CD4-positive, alpha-beta memory T cell (primary cell): Measurements from ENCODE around the gene SMCP. TPM values are rescaled to one million over a fixed set of nuclear protein-coding genes. Genes with fewer than 3 reads are reported as not detected.

Experiments used
- CTCF ChIA-PET: fragments of 350-600 bp; sonication (Branson Sonifier 250); formaldehyde crosslinking; loops from one replicate; lab custom pipeline; 2021; ENCODE audit warnings: inconsistent platforms; ENCODE audit not compliant: partially characterized antibody; lab: Charles Lee
- POLR2A ChIA-PET: fragments of 350-600 bp; sonication (Branson Sonifier 250); formaldehyde crosslinking; loops from one replicate; lab custom pipeline; 2021; ENCODE audit not compliant: partially characterized antibody; lab: Charles Lee
- DNase-seq, 5 donors: peaks; one replicate each; pipeline versions ENCODE4 v3.0.0 to v3.0.0-alpha.2; 2020 to 2022; ENCODE audit warnings: mixed read lengths in 1 of 5
- H3K27ac ChIP-seq: one replicate; pipeline ENCODE4 v1.7.0; 2013; ENCODE audit warnings: low read depth, low read length
- H3K27me3 ChIP-seq: 2 replicates; pipeline ENCODE4 v1.7.0; 2013; ENCODE audit warnings: mild to moderate bottlenecking, low read length, moderate library complexity; ENCODE audit not compliant: insufficient read depth
- H3K36me3 ChIP-seq: 2 replicates; pipeline ENCODE4 v1.7.0; 2013; ENCODE audit warnings: mild to moderate bottlenecking, low read length, moderate library complexity; ENCODE audit not compliant: insufficient read depth
- H3K4me1 ChIP-seq: 2 replicates; pipeline ENCODE4 v1.7.0; 2013; ENCODE audit warnings: mild to moderate bottlenecking, low read length, moderate library complexity; ENCODE audit not compliant: insufficient read depth
- H3K4me3 ChIP-seq, 2 donors: one replicate each; pipeline ENCODE4 v1.7.0; 2013; ENCODE audit warnings: low read length in 2 of 2, mild to moderate bottlenecking in 1 of 2
- H3K9me3 ChIP-seq, 2 donors: one replicate each; pipeline ENCODE4 v1.7.0; 2013; ENCODE audit warnings: low read length in 2 of 2, control low read depth in 1 of 2; ENCODE audit not compliant: control insufficient read depth in 1 of 2
- H3K27ac Mint-ChIP-seq, 7 donors: one replicate each; pipeline ENCODE4 v1.8.0; 2020 to 2021; ENCODE audit warnings: mixed read lengths in 7 of 7, mild to moderate bottlenecking in 6 of 7, inconsistent platforms in 3 of 7, moderate library complexity in 3 of 7
- H3K27me3 Mint-ChIP-seq, 2 donors: one replicate each; pipeline ENCODE4 v1.8.0; 2020 to 2021; ENCODE audit warnings: mixed read lengths in 2 of 2
- H3K36me3 Mint-ChIP-seq, 2 donors: one replicate each; pipeline ENCODE4 v1.8.0; 2020 to 2021; ENCODE audit warnings: mixed read lengths in 2 of 2, inconsistent platforms in 1 of 2, mild to moderate bottlenecking in 1 of 2
- H3K4me1 Mint-ChIP-seq, 4 donors: one replicate each; pipeline ENCODE4 v1.8.0; 2020 to 2021; ENCODE audit warnings: mixed read lengths in 4 of 4, mild to moderate bottlenecking in 1 of 4
- H3K4me3 Mint-ChIP-seq, 8 donors: one replicate each; pipeline ENCODE4 v1.8.0; 2020 to 2021; ENCODE audit warnings: mixed read lengths in 8 of 8, mild to moderate bottlenecking in 7 of 8, moderate library complexity in 6 of 8, inconsistent platforms in 3 of 8
- H3K9me3 Mint-ChIP-seq, 8 donors: one replicate each; pipeline ENCODE4 v1.8.0; 2020 to 2021; ENCODE audit warnings: mixed read lengths in 8 of 8, mild to moderate bottlenecking in 5 of 8, inconsistent platforms in 3 of 8, moderate library complexity in 1 of 8
- intact Hi-C: fragments of 100-400 bp; cut with micrococcal nuclease; formaldehyde crosslinking; loops from one replicate; pipeline ENCODE4 v1.15.1; 2023
- polyA plus RNA-seq, 2 donors: library from polyadenylated mRNA; unstranded; fragments of 300-500 nt; fragmentation: Illumina TruSeq; gene quantifications; one replicate each; pipeline ENCODE4 v1.2.3, GENCODE V29; 2021
- total RNA-seq, 2 experiments: library from RNA; stranded (reverse); gene quantifications; one replicate each; pipeline ENCODE4 v1.2.3, GENCODE V29; 2021

The SMCP gene
- total and polyA plus RNA-seq, 4 experiments from 2014 or later = not detected

GRCh38 chr1:152919071-152919470, 40.9 kb downstream of the SMCP start:
- no peaks in the 10 kb centered on the region for H3K36me3 Mint-ChIP-seq
- Histone ChIP-seq H3K27ac (no peak overlapping the region), H3K9me3 (no peaks in the 10 kb centered on the region), H3K4me1 (no peaks in the 10 kb centered on the region), H3K36me3 (no peaks in the 10 kb centered on the region), H3K4me3 (no peak overlapping the region), H3K27me3 (peaks cover 9% of the 10 kb centered on the region)
- no peak overlapping the region for H3K4me3 Mint-ChIP-seq
- no peak overlapping the region for H3K27ac Mint-ChIP-seq
- no peaks in the 10 kb centered on the region for H3K4me1 Mint-ChIP-seq
- no peak for DNase-seq
- H3K9me3 Mint-ChIP-seq = peaks cover 0 to 4% (median 0%) of the 10 kb centered on the region in 8 donors
- intact Hi-C loops = no loop called here
- peaks cover 9 to 15% of the 10 kb centered on the region in 2 donors for H3K27me3 Mint-ChIP-seq
- POLR2A ChIA-PET = no interaction called here
- CTCF ChIA-PET = interaction anchor here (0.7 kb wide), 1 partner anchor 52 kb away, joined by 4 read pairs; no protein-coding TSS in a partner anchor

GRCh38 chr1:152924191-152924590, 46.1 kb downstream of the SMCP start:
- DNase-seq = no peak
- Histone ChIP-seq H3K4me1 (no peaks in the 10 kb centered on the region), H3K27me3 (no peaks in the 10 kb centered on the region), H3K4me3 (no peak overlapping the region), H3K9me3 (no peaks in the 10 kb centered on the region), H3K36me3 (no peaks in the 10 kb centered on the region), H3K27ac (no peak overlapping the region)
- intact Hi-C loops = no loop called here
- Mint-ChIP-seq H3K9me3 (peaks cover 0 to 5% (median 0%) of the 10 kb centered on the region in 8 donors), H3K27ac (no peak overlapping the region), H3K4me3 (no peak overlapping the region), H3K4me1 (no peaks in the 10 kb centered on the region), H3K27me3 (peaks cover 2 to 11% of the 10 kb centered on the region in 2 donors), H3K36me3 (no peaks in the 10 kb centered on the region)
- POLR2A ChIA-PET = no interaction called here
- CTCF ChIA-PET = interaction anchor here (1.5 kb wide), 1 partner anchor 54 kb away, joined by 3 read pairs; no protein-coding TSS in a partner anchor

GRCh38 chr1:152926091-152926490, 48.0 kb downstream of the SMCP start:
- ChIA-PET CTCF (no interaction called here), POLR2A (no interaction called here)
- no peak for DNase-seq

GRCh38 chr1:152928671-152929070, 50.5 kb downstream of the SMCP start:
- H3K4me3 Mint-ChIP-seq = no peak overlapping the region
- H3K9me3 Mint-ChIP-seq = peaks cover 0 to 4% (median 0%) of the 10 kb centered on the region in 8 donors
- no peak for DNase-seq
- H3K27me3 Mint-ChIP-seq = peaks cover 0 to 9% of the 10 kb centered on the region in 2 donors
- Histone ChIP-seq H3K27me3 (no peaks in the 10 kb centered on the region), H3K4me3 (no peak overlapping the region), H3K36me3 (no peaks in the 10 kb centered on the region), H3K4me1 (no peaks in the 10 kb centered on the region), H3K27ac (no peak overlapping the region), H3K9me3 (no peaks in the 10 kb centered on the region)
- ChIA-PET CTCF (no interaction called here), POLR2A (no interaction called here)
- H3K36me3 Mint-ChIP-seq = no peaks in the 10 kb centered on the region
- no peak overlapping the region for H3K27ac Mint-ChIP-seq
- intact Hi-C loops = no loop called here
- no peaks in the 10 kb centered on the region for H3K4me1 Mint-ChIP-seq

More at GRCh38 chr1:152926091-152926490, 48.0 kb downstream of the SMCP start:
- Mint-ChIP-seq H3K4me1 (no peaks in the 10 kb centered on the region), H3K4me3 (no peak overlapping the region), H3K9me3 (peaks cover 0 to 4% (median 0%) of the 10 kb centered on the region in 8 donors), H3K27me3 (peaks cover 2 to 10% of the 10 kb centered on the region in 2 donors), H3K36me3 (no peaks in the 10 kb centered on the region), H3K27ac (no peak overlapping the region)
- no peaks in the 10 kb centered on the region for H3K9me3 ChIP-seq
- no peaks in the 10 kb centered on the region for H3K4me1 ChIP-seq
- no peaks in the 10 kb centered on the region for H3K36me3 ChIP-seq
- no peaks in the 10 kb centered on the region for H3K27me3 ChIP-seq
- intact Hi-C loops = no loop called here
- H3K27ac ChIP-seq = no peak overlapping the region
- no peak overlapping the region for H3K4me3 ChIP-seq

GRCh38 chr1:152932170-152932811, 54.2 kb downstream of the SMCP start:
- H3K4me1 ChIP-seq = no peaks in the 10 kb centered on the region
- no peak overlapping the region for H3K27ac ChIP-seq
- H3K4me1 Mint-ChIP-seq = no peaks in the 10 kb centered on the region
- DNase-seq = no peak
- H3K27me3 ChIP-seq = no peaks in the 10 kb centered on the region
- no peaks in the 10 kb centered on the region for H3K36me3 Mint-ChIP-seq
- H3K9me3 ChIP-seq = no peaks in the 10 kb centered on the region
- H3K9me3 Mint-ChIP-seq = peaks cover 0 to 4% (median 0%) of the 10 kb centered on the region in 8 donors
- no peak overlapping the region for H3K27ac Mint-ChIP-seq
- no peak overlapping the region for H3K4me3 Mint-ChIP-seq
- peaks cover 4 to 13% of the 10 kb centered on the region in 2 donors for H3K27me3 Mint-ChIP-seq
- no peaks in the 10 kb centered on the region for H3K36me3 ChIP-seq
- ChIA-PET POLR2A (no interaction called here), CTCF (no interaction called here)
- intact Hi-C loops = no loop called here
- no peak overlapping the region for H3K4me3 ChIP-seq

GRCh38 chr1:152933196-152933595, 55.1 kb downstream of the SMCP start:
- H3K4me1 Mint-ChIP-seq = no peaks in the 10 kb centered on the region
- no peaks in the 10 kb centered on the region for H3K4me1 ChIP-seq
- intact Hi-C loops = no loop called here
- H3K9me3 ChIP-seq = no peaks in the 10 kb centered on the region
- no peaks in the 10 kb centered on the region for H3K27me3 ChIP-seq
- no peak overlapping the region for H3K27ac ChIP-seq
- no peaks in the 10 kb centered on the region for H3K36me3 Mint-ChIP-seq
- CTCF ChIA-PET = no interaction called here
- peaks cover 4 to 13% of the 10 kb centered on the region in 2 donors for H3K27me3 Mint-ChIP-seq
- POLR2A ChIA-PET = no interaction called here
- H3K4me3 ChIP-seq = no peak overlapping the region
- H3K4me3 Mint-ChIP-seq = no peak overlapping the region
- no peaks in the 10 kb centered on the region for H3K36me3 ChIP-seq
- no peak for DNase-seq
- peaks cover 0 to 4% (median 0%) of the 10 kb centered on the region in 8 donors for H3K9me3 Mint-ChIP-seq
- no peak overlapping the region for H3K27ac Mint-ChIP-seq
